Trophoblast cell (in vitro differentiated cells and primary cell): ENCODE measurements around the gene RELT.

Experiments
- DNase-seq, 2 donors: peaks; one replicate each; pipeline ENCODE4 v3.0.0-alpha.2; 2016
- H2AFZ ChIP-seq: 2 replicates; pipeline ENCODE4 v1.6.1; 2013; ENCODE audit warnings: low read length, moderate library complexity, mild to moderate bottlenecking; ENCODE audit not compliant: insufficient read depth, poor library complexity
- H2AK5ac ChIP-seq: 2 replicates; pipeline ENCODE4 v1.6.1; 2013; ENCODE audit warnings: mild to moderate bottlenecking, low read length
- H2BK120ac ChIP-seq: 2 replicates; pipeline ENCODE4 v1.6.1; 2013; ENCODE audit warnings: low read length, mild to moderate bottlenecking, moderate library complexity; ENCODE audit not compliant: insufficient read depth, poor library complexity
- H2BK12ac ChIP-seq: 2 replicates; pipeline ENCODE4 v1.6.1; 2013; ENCODE audit warnings: mild to moderate bottlenecking, low read length, moderate library complexity
- H2BK5ac ChIP-seq: 2 replicates; pipeline ENCODE4 v1.6.1; 2013; ENCODE audit warnings: low read length, low read depth, moderate library complexity, mild to moderate bottlenecking; ENCODE audit not compliant: poor library complexity
- H3K14ac ChIP-seq: 2 replicates; pipeline ENCODE4 v1.6.1; 2013; ENCODE audit warnings: mild to moderate bottlenecking, low read length
- H3K18ac ChIP-seq: 2 replicates; pipeline ENCODE4 v1.6.1; 2013; ENCODE audit warnings: mild to moderate bottlenecking, low read length
- H3K23ac ChIP-seq: 2 replicates; pipeline ENCODE4 v1.6.1; 2013; ENCODE audit warnings: low read length
- H3K27ac ChIP-seq: 2 replicates; pipeline ENCODE4 v1.5.1; 2013; ENCODE audit warnings: low read depth, mild to moderate bottlenecking, inconsistent platforms, low read length, moderate library complexity
- H3K27me3 ChIP-seq: 2 replicates; pipeline ENCODE4 v1.6.1; 2013; ENCODE audit warnings: inconsistent platforms, mild to moderate bottlenecking, low read length, moderate library complexity; ENCODE audit not compliant: insufficient read depth
- H3K36me3 ChIP-seq, 2 experiments: 1 replicate in 1 of 2; 2 replicates in 1 of 2; pipeline ENCODE4 v1.6.1; 2013; ENCODE audit warnings: low read length in 2 of 2, mild to moderate bottlenecking in 2 of 2, moderate library complexity in 1 of 2; ENCODE audit not compliant: insufficient read depth in 2 of 2, control insufficient read depth in 1 of 2
- H3K4ac ChIP-seq: 2 replicates; pipeline ENCODE4 v1.6.1; 2013; ENCODE audit warnings: low read depth, mild to moderate bottlenecking, low read length, moderate library complexity
- H3K4me1 ChIP-seq, 2 experiments: 1 replicate in 1 of 2; 2 replicates in 1 of 2; pipeline ENCODE4 v1.6.1; 2013; ENCODE audit warnings: low read length in 2 of 2, mild to moderate bottlenecking in 2 of 2, moderate library complexity in 1 of 2; ENCODE audit not compliant: insufficient read depth in 2 of 2, control insufficient read depth in 1 of 2
- H3K4me2 ChIP-seq: 2 replicates; pipeline ENCODE4 v1.6.1; 2013; ENCODE audit warnings: inconsistent platforms, mild to moderate bottlenecking, low read length, moderate library complexity
- H3K4me3 ChIP-seq: 2 replicates; pipeline ENCODE4 v1.5.1; 2013; ENCODE audit warnings: mild to moderate bottlenecking, low read depth, low read length, inconsistent platforms
- H3K79me1 ChIP-seq: one replicate; pipeline ENCODE4 v1.6.1; 2013; ENCODE audit warnings: low read length
- H3K79me2 ChIP-seq: 2 replicates; pipeline ENCODE4 v1.6.1; 2013; ENCODE audit warnings: low read length, mild to moderate bottlenecking; ENCODE audit not compliant: control insufficient read depth, insufficient read depth, poor library complexity
- H3K9ac ChIP-seq: 2 replicates; pipeline ENCODE4 v1.6.1; 2013; ENCODE audit warnings: mild to moderate bottlenecking, low read length
- H3K9me3 ChIP-seq: 2 replicates; pipeline ENCODE4 v1.6.1; 2013; ENCODE audit warnings: low read depth, mild to moderate bottlenecking, control low read depth, inconsistent platforms, low read length; ENCODE audit not compliant: insufficient read depth
- H4K12ac ChIP-seq: 2 replicates; pipeline ENCODE4 v1.6.1; 2013; ENCODE audit warnings: low read depth, mild to moderate bottlenecking, low read length, moderate library complexity
- H4K8ac ChIP-seq: 2 replicates; pipeline ENCODE4 v1.6.1; 2013; ENCODE audit warnings: low read depth, mild to moderate bottlenecking, low read length, moderate library complexity
- H4K91ac ChIP-seq: one replicate; pipeline ENCODE4 v1.6.1; 2013; ENCODE audit warnings: low read depth, mild to moderate bottlenecking, low read length, moderate library complexity
- WGBS: extraction: QIAGEN DNeasy Blood & Tissue Kit; methylation state at CpG from one replicate; pipeline ENCODE4 v1.1.7; 2013; ENCODE audit warnings: missing lambda C conversion rate; ENCODE audit not compliant: insufficient read length, insufficient coverage; ENCODE audit errors: extremely low coverage; 5-methylcytosine and 5-hydroxymethylcytosine counted together

The RELT gene

GRCh38 chr11:73346186-73346935 lies 29.8 kb upstream of the RELT start:
- Histone ChIP-seq H4K12ac (no peak overlapping the region), H3K18ac (no peak overlapping the region), H3K4ac (no peak overlapping the region), H3K9ac (no peak overlapping the region), H3K4me3 (no peak overlapping the region), H4K91ac (no peak overlapping the region), H3K14ac (no peak overlapping the region), H3K36me3 (peaks cover 20 to 33% of the 10 kb centered on the region in 2 experiments), H2BK5ac (no peak overlapping the region), H3K27ac (no peak overlapping the region), H3K4me2 (no peak overlapping the region), H3K4me1 (peaks cover 9 to 14% of the 10 kb centered on the region in 2 experiments), H4K8ac (no peak overlapping the region), H3K9me3 (peaks cover 4% of the 10 kb centered on the region), H3K23ac (no peak overlapping the region), H2BK120ac (no peak overlapping the region), H3K27me3 (no peaks in the 10 kb centered on the region), H3K79me2 (peaks cover 4% of the 10 kb centered on the region), H2BK12ac (no peak overlapping the region), H2AFZ (no peak overlapping the region), H2AK5ac (no peak overlapping the region), H3K79me1 (no peaks in the 10 kb centered on the region)
- WGBS = no CpG with 5 or more reads among the region's 10 CpGs
- no peak for DNase-seq

GRCh38 chr11:73347067-73347466 lies 29.1 kb upstream of the RELT start:
- Histone ChIP-seq H3K14ac (no peak overlapping the region), H4K8ac (no peak overlapping the region), H2BK12ac (no peak overlapping the region), H3K27me3 (no peaks in the 10 kb centered on the region), H4K91ac (no peak overlapping the region), H3K79me2 (peaks cover 4% of the 10 kb centered on the region), H2BK5ac (no peak overlapping the region), H3K36me3 (peaks cover 20 to 32% of the 10 kb centered on the region in 2 experiments), H2AK5ac (no peak overlapping the region), H3K4me2 (no peak overlapping the region), H2BK120ac (no peak overlapping the region), H3K23ac (no peak overlapping the region), H2AFZ (no peak overlapping the region), H3K4me3 (no peak overlapping the region), H4K12ac (no peak overlapping the region), H3K4ac (no peak overlapping the region), H3K79me1 (no peaks in the 10 kb centered on the region), H3K9ac (no peak overlapping the region), H3K9me3 (peaks cover 4% of the 10 kb centered on the region), H3K27ac (no peak overlapping the region), H3K18ac (no peak overlapping the region), H3K4me1 (peaks cover 4 to 10% of the 10 kb centered on the region in 2 experiments)
- no peak for DNase-seq
- no CpG with 5 or more reads among the region's 12 CpGs for WGBS

DNA sequence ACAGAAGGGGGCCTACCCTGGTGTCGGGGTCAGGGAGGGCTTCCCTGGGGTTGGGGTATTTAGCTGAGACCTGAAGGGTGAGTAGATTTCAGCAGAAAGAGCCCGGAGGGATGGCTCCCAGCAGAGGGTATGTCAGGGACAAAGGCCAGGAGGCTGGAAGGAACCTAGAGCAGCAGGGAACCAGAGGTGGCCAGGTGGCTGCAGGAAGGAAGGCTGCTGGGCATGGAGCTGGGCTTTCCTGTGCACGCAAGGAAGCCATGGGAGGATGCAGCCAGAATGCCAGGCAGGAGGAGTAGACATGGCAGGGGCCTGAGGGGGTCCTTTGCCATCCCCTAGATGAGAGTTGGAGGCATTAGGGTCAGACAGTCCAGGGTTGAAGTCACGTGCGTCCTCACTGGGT lies 27.4 kb upstream of the RELT start:
- peaks cover 29 to 39% of the 10 kb centered on the region in 2 experiments for H3K36me3 ChIP-seq

DNA sequence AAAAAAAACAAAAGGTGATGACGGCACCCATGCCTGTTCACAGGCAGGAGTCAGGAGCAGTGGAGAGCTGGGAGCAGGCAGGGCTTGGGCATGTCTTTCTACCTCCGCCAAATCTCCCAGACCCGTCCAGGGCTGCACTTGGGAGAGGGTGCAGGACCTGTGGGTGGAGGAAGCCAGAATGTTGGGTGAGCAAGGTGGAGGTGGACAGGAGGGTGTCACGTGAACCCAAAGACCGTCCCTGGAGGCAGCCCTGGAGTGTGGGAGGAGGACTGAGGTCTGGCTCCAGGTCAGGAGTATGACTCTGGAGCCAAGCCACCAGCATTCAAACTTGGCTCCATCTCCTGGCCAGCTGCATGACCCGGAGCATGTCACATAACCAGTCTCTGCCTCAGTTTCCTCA lies 26.6 kb upstream of the RELT start:
- Histone ChIP-seq H4K91ac (no peak overlapping the region), H3K27me3 (no peaks in the 10 kb centered on the region), H2AK5ac (no peak overlapping the region), H3K79me1 (no peaks in the 10 kb centered on the region), H3K14ac (no peak overlapping the region), H2BK120ac (no peak overlapping the region), H4K8ac (no peak overlapping the region), H3K79me2 (no peaks in the 10 kb centered on the region), H3K18ac (no peak overlapping the region), H2AFZ (no peak overlapping the region), H3K27ac (no peak overlapping the region), H4K12ac (no peak overlapping the region), H3K4me3 (no peak overlapping the region), H3K9ac (no peak overlapping the region), H3K4ac (no peak overlapping the region), H3K9me3 (peaks cover 1% of the 10 kb centered on the region), H3K23ac (no peak overlapping the region), H3K36me3 (peaks cover 32 to 42% of the 10 kb centered on the region in 2 experiments), H3K4me2 (no peak overlapping the region), H3K4me1 (no peaks in the 10 kb centered on the region), H2BK12ac (no peak overlapping the region), H2BK5ac (no peak overlapping the region)
- DNase-seq = no peak
- WGBS = no CpG with 5 or more reads among the region's 6 CpGs

More for the DNA sequence above, 27.4 kb upstream of the RELT start:
- Histone ChIP-seq H3K23ac (no peak overlapping the region), H2BK12ac (no peak overlapping the region), H3K4me3 (no peak overlapping the region), H3K14ac (no peak overlapping the region), H3K4me1 (no peaks in the 10 kb centered on the region), H2BK120ac (no peak overlapping the region), H3K79me2 (no peaks in the 10 kb centered on the region), H3K18ac (no peak overlapping the region), H3K9me3 (peaks cover 1% of the 10 kb centered on the region), H3K4me2 (no peak overlapping the region), H2BK5ac (no peak overlapping the region), H3K4ac (no peak overlapping the region), H3K27me3 (no peaks in the 10 kb centered on the region), H3K27ac (no peak overlapping the region), H4K8ac (no peak overlapping the region), H2AFZ (no peak overlapping the region), H3K9ac (no peak overlapping the region), H3K79me1 (no peaks in the 10 kb centered on the region), H4K91ac (no peak overlapping the region), H2AK5ac (no peak overlapping the region), H4K12ac (no peak overlapping the region)
- WGBS = no CpG with 5 or more reads among the region's 5 CpGs
- DNase-seq = no peak
